Dendritic cell treated with granulocyte-macrophage colony-stimulating factor and Interleukin-4, amounts not matched to agents 40 ng/mL and 50 ng/mL, for 4 days (primary cell): ENCODE data around the gene LRRC4C.

Source experiments
- H3K27ac Mint-ChIP-seq: one replicate; pipeline ENCODE4 v1.8.0; 2022; ENCODE audit warnings: mild to moderate bottlenecking, mixed read lengths
- H3K27me3 Mint-ChIP-seq: one replicate; pipeline ENCODE4 v1.8.0; 2022; ENCODE audit warnings: mild to moderate bottlenecking, mixed read lengths
- H3K36me3 Mint-ChIP-seq: one replicate; pipeline ENCODE4 v1.8.0; 2022; ENCODE audit warnings: low read depth, mixed read lengths
- H3K4me1 Mint-ChIP-seq: one replicate; pipeline ENCODE4 v1.8.0; 2022; ENCODE audit warnings: low read depth, mixed read lengths
- H3K4me3 Mint-ChIP-seq: one replicate; pipeline ENCODE4 v1.8.0; 2022; ENCODE audit warnings: mild to moderate bottlenecking, moderate library complexity, mixed read lengths
- H3K9me3 Mint-ChIP-seq: one replicate; pipeline ENCODE4 v1.8.0; 2022; ENCODE audit warnings: mixed read lengths
- intact Hi-C: fragments of 100-400 bp; cut with micrococcal nuclease; formaldehyde crosslinking; loops from one replicate; pipeline ENCODE4 v1.15.0; 2022

Gene LRRC4C

GRCh38 chr11:40421208-40421981, 1038.1 kb downstream of the LRRC4C start:
- Mint-ChIP-seq H3K4me3 (no peak overlapping the region), H3K4me1 (no peaks in the 10 kb centered on the region), H3K27ac (no peak overlapping the region), H3K9me3 (peaks cover 1% of the 10 kb centered on the region), H3K27me3 (no peaks in the 10 kb centered on the region), H3K36me3 (no peaks in the 10 kb centered on the region)
- intact Hi-C loops: no loop called here

DNA sequence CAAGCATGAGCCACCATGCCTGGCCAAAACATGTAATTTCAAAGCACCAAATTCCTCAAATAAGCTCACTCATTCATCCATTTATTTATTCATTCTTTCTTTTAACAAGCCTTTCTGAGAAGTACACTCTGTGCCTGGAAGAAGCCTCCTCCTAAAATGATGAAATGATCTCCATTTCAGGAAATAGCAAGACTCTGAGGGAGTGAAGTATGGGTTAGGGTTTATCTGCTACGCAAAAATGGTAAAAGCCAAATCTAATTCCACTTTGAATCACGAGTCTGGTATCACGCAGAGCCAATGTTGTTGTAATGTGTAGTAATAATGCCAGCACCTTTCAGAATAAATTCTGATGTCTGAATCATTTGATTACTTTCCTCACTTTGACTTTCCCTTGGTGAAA, 1041.8 kb downstream of the LRRC4C start:
- no peaks in the 10 kb centered on the region for H3K9me3 Mint-ChIP-seq
- H3K27me3 Mint-ChIP-seq: no peaks in the 10 kb centered on the region
- no peak overlapping the region for H3K27ac Mint-ChIP-seq
- no peak overlapping the region for H3K4me3 Mint-ChIP-seq
- no peaks in the 10 kb centered on the region for H3K36me3 Mint-ChIP-seq
- no peaks in the 10 kb centered on the region for H3K4me1 Mint-ChIP-seq
- intact Hi-C loops: no loop called here

- intact Hi-C loops: no loop called here
- H3K27ac Mint-ChIP-seq: no peak overlapping the region
- H3K4me1 Mint-ChIP-seq: no peaks in the 10 kb centered on the region
- no peaks in the 10 kb centered on the region for H3K36me3 Mint-ChIP-seq
- peaks cover 22% of the 10 kb centered on the region for H3K9me3 Mint-ChIP-seq
- H3K27me3 Mint-ChIP-seq: no peaks in the 10 kb centered on the region
- H3K4me3 Mint-ChIP-seq: no peak overlapping the region
Measured at GRCh38 chr11:40407355-40407754, 1052.1 kb downstream of the LRRC4C start.

- Mint-ChIP-seq H3K4me1 (no peaks in the 10 kb centered on the region), H3K27ac (no peak overlapping the region), H3K36me3 (no peaks in the 10 kb centered on the region), H3K4me3 (no peak overlapping the region), H3K27me3 (no peaks in the 10 kb centered on the region), H3K9me3 (peaks cover 22% of the 10 kb centered on the region)
- intact Hi-C loops: no loop called here
Measured at GRCh38 chr11:40405614-40406013, 1053.8 kb downstream of the LRRC4C start.

DNA sequence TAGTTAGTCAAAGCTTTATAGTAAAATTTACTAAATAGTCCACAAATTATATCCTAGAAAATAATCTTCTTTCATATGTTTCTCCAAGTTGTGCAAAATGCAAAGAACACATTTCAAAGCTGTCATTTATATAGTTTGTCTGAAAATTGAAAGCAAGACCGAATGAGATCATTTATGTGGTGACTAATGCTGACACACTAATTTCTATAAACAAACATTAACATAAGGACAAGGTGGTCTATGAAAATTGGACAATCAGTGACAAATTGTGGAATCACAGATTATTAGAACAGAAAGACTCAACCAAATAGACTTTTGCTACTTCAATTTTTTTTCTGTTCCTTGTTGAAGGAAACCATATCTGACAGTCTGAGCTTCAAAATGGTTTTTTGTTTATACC, 1056.1 kb downstream of the LRRC4C start:
- Mint-ChIP-seq H3K4me1 (no peaks in the 10 kb centered on the region), H3K9me3 (peaks cover 22% of the 10 kb centered on the region), H3K27me3 (no peaks in the 10 kb centered on the region), H3K27ac (no peak overlapping the region), H3K4me3 (no peak overlapping the region), H3K36me3 (no peaks in the 10 kb centered on the region)
- intact Hi-C loops: no loop called here

DNA sequence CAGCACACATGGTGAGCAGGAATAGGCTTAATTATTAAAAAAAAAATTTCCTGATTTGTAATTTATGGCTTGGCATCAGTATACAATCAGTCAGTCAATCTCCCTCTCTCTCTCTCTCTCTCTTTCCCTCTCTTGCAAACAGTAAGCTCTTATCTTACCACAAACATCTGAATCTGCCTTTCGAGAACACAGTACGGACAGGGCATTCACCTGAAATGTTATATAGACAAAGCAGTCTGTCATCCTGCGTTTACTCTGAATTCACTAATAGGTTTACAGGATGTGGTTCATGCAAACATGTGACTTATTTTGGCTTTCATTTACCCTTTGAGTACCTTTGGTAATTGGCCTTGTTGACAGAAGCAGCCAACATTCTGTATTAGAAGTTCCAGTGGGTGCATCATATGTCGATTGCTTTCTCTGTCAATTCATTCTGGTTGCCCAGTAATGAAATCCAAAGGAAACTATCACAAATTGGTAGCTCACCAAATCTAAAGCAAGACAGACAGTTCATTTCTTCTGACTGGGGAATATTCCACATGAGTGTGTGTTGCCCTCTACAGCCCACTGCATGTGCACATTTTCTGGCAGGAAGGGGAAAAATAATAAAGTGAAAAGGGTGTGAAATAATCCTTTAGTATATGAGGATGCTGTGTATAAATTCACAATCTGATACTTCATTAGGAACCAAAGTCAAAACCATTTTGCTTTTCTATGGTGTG, 1058.2 kb downstream of the LRRC4C start:
- Mint-ChIP-seq H3K27ac (no peak overlapping the region), H3K27me3 (no peaks in the 10 kb centered on the region), H3K4me1 (no peaks in the 10 kb centered on the region), H3K9me3 (peaks cover 19% of the 10 kb centered on the region), H3K36me3 (no peaks in the 10 kb centered on the region), H3K4me3 (no peak overlapping the region)
- intact Hi-C loops: no loop called here

DNA sequence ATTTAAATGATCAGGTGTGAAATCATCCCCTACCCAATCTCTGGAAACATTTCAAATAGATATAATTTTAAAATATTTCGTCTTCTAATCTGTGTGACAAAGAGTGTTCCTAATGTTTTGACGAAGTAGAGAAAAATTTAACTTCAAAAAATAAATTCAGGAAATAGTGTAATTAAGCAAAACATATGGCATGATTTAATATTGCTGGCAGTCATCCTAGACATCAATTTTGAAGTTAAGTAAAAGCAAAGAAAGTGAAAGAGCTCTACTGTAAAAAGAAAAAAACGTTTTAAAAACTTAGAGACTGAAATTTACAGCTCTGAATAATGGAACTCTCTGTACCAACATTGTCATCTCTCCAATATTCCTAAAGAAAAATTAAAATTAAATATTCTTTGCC, 1062.3 kb downstream of the LRRC4C start:
- Mint-ChIP-seq H3K27me3 (no peaks in the 10 kb centered on the region), H3K4me3 (no peak overlapping the region), H3K9me3 (no peaks in the 10 kb centered on the region), H3K27ac (no peak overlapping the region), H3K36me3 (no peaks in the 10 kb centered on the region), H3K4me1 (no peaks in the 10 kb centered on the region)
- intact Hi-C loops: no loop called here

DNA sequence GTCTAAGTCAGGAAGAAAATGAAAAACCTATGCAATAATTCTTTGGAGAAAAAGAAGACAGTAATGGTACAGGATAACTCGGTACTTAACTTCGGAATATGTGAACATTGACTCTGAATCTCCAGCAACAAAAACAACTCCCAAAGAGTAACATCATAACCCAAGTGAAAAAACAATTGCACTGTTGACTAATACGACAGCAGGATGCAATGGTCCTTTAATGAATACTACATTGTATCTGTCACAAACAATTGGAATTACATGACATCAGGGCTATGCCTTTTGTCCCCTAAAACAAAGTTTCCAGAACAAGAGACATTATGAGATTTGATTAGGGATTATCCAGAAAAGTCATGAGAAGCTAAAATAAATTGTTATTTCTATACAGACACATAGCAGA, 1065.9 kb downstream of the LRRC4C start:
- intact Hi-C loops: no loop called here
- Mint-ChIP-seq H3K27me3 (no peaks in the 10 kb centered on the region), H3K36me3 (no peaks in the 10 kb centered on the region), H3K4me3 (no peak overlapping the region), H3K9me3 (no peaks in the 10 kb centered on the region), H3K4me1 (no peaks in the 10 kb centered on the region), H3K27ac (no peak overlapping the region)

DNA sequence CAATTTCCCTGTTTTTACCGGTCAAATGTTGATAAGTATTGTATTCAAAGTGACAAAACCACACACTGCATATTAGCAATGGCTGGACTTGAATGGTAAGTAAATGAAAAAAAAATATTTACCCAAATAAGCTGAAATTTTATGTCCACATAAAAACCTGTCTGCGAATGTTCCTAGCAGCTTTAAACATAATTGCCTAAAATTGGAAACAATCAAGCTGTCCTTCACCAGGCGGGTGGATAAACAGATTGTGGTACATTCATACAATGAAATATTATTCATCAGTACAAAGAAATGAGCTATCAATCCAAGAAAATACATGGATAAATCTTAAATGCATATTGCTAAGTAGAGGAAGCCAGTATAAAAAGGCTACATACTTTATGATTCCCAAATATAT, 1067.8 kb downstream of the LRRC4C start:
- H3K27me3 Mint-ChIP-seq: no peaks in the 10 kb centered on the region
- H3K36me3 Mint-ChIP-seq: no peaks in the 10 kb centered on the region
- intact Hi-C loops: no loop called here
- no peak overlapping the region for H3K27ac Mint-ChIP-seq
- no peak overlapping the region for H3K4me3 Mint-ChIP-seq
- H3K4me1 Mint-ChIP-seq: no peaks in the 10 kb centered on the region
- no peaks in the 10 kb centered on the region for H3K9me3 Mint-ChIP-seq

GRCh38 chr11:40388097-40388818, 1071.2 kb downstream of the LRRC4C start:
- Mint-ChIP-seq H3K9me3 (no peaks in the 10 kb centered on the region), H3K4me1 (no peaks in the 10 kb centered on the region), H3K27me3 (no peaks in the 10 kb centered on the region), H3K4me3 (no peak overlapping the region), H3K36me3 (no peaks in the 10 kb centered on the region), H3K27ac (no peak overlapping the region)
- intact Hi-C loops: no loop called here

DNA sequence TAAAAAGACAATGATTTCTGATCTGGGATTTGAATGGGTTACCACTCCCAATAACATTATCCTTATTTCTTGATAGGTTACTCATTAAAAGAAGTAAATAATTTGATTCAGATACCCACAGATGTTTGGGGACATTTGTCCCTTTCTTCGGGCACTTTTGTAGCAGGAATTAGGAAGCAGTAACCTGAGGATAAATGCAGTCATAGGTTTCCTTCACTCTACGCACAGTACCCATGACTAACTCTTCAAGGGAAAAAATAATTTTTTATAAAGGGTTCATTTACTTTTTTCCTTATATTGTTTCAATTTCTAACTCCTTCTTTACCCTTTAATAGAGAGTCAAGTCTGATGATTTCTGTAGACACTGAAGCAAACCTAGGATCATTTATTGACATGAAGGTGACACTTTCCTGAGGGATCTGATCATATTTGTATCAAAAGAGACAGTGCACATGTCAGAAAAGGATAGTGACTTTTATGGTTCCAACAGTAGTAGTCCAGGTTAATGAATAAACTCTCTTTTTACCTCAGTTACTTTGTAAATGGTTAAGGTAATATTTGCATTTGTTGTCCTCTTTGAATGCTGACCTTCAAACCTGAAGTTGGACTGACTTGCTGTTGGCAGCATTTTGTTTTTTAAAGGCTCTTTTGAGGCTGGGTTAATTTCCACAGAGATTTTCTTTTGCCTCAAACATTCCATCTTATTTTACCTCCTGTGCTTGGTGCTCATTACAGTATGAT, 1072.0 kb downstream of the LRRC4C start:
- intact Hi-C loops: no loop called here
- H3K36me3 Mint-ChIP-seq: no peaks in the 10 kb centered on the region
- no peak overlapping the region for H3K27ac Mint-ChIP-seq
- no peaks in the 10 kb centered on the region for H3K9me3 Mint-ChIP-seq
- no peak overlapping the region for H3K4me3 Mint-ChIP-seq
- H3K4me1 Mint-ChIP-seq: no peaks in the 10 kb centered on the region
- H3K27me3 Mint-ChIP-seq: no peaks in the 10 kb centered on the region

- Mint-ChIP-seq H3K27ac (no peak overlapping the region), H3K4me3 (no peak overlapping the region), H3K9me3 (no peaks in the 10 kb centered on the region), H3K27me3 (no peaks in the 10 kb centered on the region), H3K36me3 (no peaks in the 10 kb centered on the region), H3K4me1 (no peaks in the 10 kb centered on the region)
- intact Hi-C loops: no loop called here
Measured at GRCh38 chr11:40384991-40385390, 1074.5 kb downstream of the LRRC4C start.

DNA sequence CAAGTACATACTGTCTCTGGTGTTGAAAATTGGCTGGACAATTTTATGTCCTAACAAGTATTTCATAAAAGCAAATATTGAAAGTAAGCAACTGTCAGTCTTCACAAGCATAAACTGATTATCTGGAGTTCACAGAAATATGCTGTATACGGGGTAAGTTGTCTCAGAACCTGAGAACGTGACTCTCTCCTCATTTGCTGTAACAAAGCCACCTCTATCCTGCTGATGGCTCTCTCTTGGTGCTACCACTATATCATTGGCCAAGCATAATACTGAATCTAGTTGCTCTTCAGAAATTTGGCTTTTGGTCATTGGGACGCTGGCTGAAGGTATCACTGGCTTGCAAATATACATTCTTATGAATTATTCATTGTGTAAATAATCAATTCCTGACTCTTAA, 1078.0 kb downstream of the LRRC4C start:
- intact Hi-C loops: no loop called here
- Mint-ChIP-seq H3K4me1 (no peaks in the 10 kb centered on the region), H3K9me3 (no peaks in the 10 kb centered on the region), H3K27me3 (no peaks in the 10 kb centered on the region), H3K27ac (no peak overlapping the region), H3K4me3 (no peak overlapping the region), H3K36me3 (no peaks in the 10 kb centered on the region)

DNA sequence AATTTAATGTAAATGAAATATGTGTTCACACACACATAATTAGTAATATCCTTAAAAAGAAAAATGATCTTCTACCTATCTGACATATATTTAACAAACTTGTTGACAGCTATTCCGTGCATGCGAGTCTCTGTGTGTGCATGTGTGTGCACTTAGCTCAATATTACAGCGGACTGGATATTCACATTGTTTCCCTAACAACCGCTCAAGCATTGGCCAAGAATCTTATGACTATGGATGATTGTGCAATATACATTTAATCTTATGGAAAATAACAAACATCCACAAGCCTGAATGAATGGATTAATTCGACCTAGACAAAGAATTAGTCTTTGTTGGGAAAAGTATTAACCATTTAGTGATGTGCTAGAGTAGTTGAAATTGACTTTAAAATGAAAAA, 1078.6 kb downstream of the LRRC4C start:
- intact Hi-C loops: no loop called here
- Mint-ChIP-seq H3K27ac (no peak overlapping the region), H3K4me3 (no peak overlapping the region), H3K9me3 (no peaks in the 10 kb centered on the region), H3K27me3 (no peaks in the 10 kb centered on the region), H3K4me1 (no peaks in the 10 kb centered on the region), H3K36me3 (no peaks in the 10 kb centered on the region)
